Breast epithelium (tissue), 3 donors: Measurements from ENCODE around the gene TRH.

Source experiments
- CTCF ChIP-seq, 3 donors: fragments of 450-650 bp; IDR thresholded peaks; one replicate each; pipeline ENCODE4 v1.5.1; 2016 to 2017; ENCODE audit warnings: antibody characterized with exemption in 3 of 3, mild to moderate bottlenecking in 3 of 3, moderate library complexity in 3 of 3
- POLR2A ChIP-seq: fragments of 450-650 bp; IDR thresholded peaks from one replicate; pipeline ENCODE4 v1.6.1; 2016; ENCODE audit warnings: antibody characterized with exemption, mild to moderate bottlenecking, moderate library complexity

GRCh38 chr3:129937717-129938116 is 36.8 kb upstream of the TRH start:
- no peak for TF ChIP-seq CTCF (IDR thresholded peaks at IDR 0.05)
- no peak for TF ChIP-seq POLR2A
